Measurements from ENCODE around the gene TMEM164. TPM values are rescaled to one million over a fixed set of nuclear protein-coding genes. Genes with fewer than 3 reads are reported as not detected.
A peak's percentile ranks its signal among the peaks of the same experiment; 100 is the strongest.
"Not testable (repeated sequence)": the region's sequence is repeated elsewhere in the genome, so short reads cannot be mapped to it uniquely, and the experiment has no call there.

The TMEM164 gene
- 11.2 TPM for polyA plus RNA-seq (2013, experiment 1 of 2)
- 12.0 TPM for polyA plus RNA-seq (2013, experiment 2 of 2)

DNA sequence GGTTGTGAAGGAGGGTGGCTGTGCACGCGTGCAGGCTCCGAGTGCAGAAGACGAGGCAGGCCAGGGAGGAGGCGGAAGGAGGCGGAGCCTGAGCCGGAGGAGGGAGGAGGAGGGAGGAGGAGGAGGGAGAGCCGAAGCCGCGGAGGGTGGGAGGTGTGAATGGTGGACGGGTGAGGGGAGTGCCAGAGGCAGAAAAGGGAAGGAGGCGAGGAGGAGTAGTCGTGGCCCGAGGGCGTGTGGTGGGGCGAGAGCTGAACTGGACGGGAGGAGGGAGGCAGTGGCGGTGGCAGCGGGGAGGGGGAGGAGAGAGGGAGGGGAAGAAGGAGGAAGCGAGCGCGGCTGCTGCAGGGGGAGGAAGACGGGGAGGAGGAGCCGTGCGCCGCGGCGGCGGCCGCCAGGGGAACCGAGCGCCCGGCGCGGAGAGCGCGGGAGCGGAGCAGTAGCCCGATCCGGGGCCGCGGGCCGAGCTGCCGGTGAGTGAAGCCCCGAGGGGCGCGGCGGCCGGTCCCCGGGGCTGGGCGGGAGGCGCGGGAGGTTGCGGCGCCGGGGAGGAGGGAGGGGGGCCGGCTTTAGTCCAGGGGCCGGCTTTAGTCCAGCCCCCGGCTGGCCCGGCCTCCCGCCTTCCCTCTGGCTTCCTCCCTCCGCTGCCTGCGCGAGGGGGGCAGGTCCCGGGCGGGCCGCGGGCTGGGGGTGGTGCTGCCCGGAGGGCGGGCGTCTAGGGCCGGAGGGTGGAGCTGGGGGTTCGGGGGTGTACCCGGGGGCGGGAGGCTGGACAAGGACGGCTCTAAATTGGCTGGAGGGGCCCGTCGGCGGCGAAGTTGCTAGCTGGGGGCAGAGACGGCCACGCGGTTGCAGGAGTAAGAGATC lies at the start of gene TMEM164:
TSS of gene TMEM164 (plus strand) at position 815 of the 867 bp plus-strand sequence. CDS start 661 bp downstream, outside the sequence.
- H3K27ac ChIP-seq (ENCODE audit: low read depth, low read length), result peak within 1 kb of the TSS; percentile 55; the same call in 1 of the 2 replicates
- H3K9me3 ChIP-seq (ENCODE audit: insufficient read depth, low read depth, low read length), result no peaks in the 10 kb centered on the region
- H3K36me3 ChIP-seq (ENCODE audit: insufficient read depth, low read length), result no peaks in the 10 kb centered on the region
- peak within 1 kb of the TSS; percentile 71 for H3K9ac ChIP-seq (ENCODE audit: low read depth, low read length)
- peak within 1 kb of the TSS; percentile 69 for H3K4me3 ChIP-seq (ENCODE audit: low read length)
- H3K4me1 ChIP-seq (ENCODE audit: insufficient read depth, low read length), result no peaks in the 10 kb centered on the region
- WGBS, result under 1% methylated on average over 78 of the region's 83 CpGs
- no peaks in the 10 kb centered on the region for H3K27me3 ChIP-seq (ENCODE audit: insufficient read depth, low read length)

DNA sequence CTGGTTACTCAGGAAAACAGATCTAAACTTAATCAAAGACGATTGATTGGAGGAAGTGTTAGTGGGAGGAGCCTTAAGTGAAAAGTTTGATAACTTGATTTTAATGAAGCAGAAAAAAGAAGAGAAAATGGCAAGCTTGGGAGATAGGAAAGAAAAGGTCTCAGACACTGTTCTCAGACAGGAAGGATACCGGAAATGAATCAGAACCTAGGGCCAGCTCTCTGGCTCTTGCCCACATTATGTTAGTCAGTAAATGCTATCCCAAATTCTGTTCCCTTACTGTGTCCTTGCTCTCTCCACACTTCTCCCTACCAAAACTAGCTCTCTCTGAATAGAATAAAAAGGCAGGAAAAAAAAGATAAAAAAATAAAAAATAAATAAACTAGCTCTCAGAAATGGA lies 48.6 kb upstream of the TMEM164 start:
- H3K4me1 ChIP-seq (ENCODE audit: insufficient read depth, low read length), result no peaks in the 10 kb centered on the region
- H3K27me3 ChIP-seq (ENCODE audit: insufficient read depth, low read length), result no peaks in the 10 kb centered on the region
- H3K27ac ChIP-seq (ENCODE audit: low read depth, low read length), result no peak overlapping the region
- H3K9ac ChIP-seq (ENCODE audit: low read depth, low read length), result no peak overlapping the region
- 87% methylated on average over 2 of the region's 2 CpGs for WGBS
- H3K4me3 ChIP-seq (ENCODE audit: low read length), result no peak overlapping the region
- H3K9me3 ChIP-seq (ENCODE audit: insufficient read depth, low read depth, low read length), result no peaks in the 10 kb centered on the region
- H3K36me3 ChIP-seq (ENCODE audit: insufficient read depth, low read length), result no peaks in the 10 kb centered on the region

DNA sequence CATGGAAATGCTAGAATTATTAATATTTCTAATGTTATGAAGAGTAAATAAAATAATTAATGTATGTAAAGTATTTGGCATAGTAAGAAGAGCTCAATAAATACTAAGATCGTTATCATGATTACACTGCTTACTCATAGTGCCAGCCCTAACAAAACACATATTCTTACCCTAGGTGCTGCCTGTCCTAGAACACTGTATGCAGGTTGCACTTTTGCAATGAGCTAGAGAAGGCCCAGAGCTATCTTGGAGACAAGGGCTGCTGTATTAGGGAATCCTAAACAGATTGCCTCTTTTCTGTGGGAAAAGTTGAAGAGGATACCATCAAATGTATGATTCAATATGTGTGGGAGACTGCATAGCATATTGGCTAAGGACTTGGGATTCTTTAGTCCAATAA lies 48.0 kb upstream of the TMEM164 start:
- Histone ChIP-seq H3K9ac (ENCODE audit: low read depth, low read length) (no peak overlapping the region), H3K27me3 (ENCODE audit: insufficient read depth, low read length) (no peaks in the 10 kb centered on the region), H3K9me3 (ENCODE audit: insufficient read depth, low read depth, low read length) (no peaks in the 10 kb centered on the region), H3K4me1 (ENCODE audit: insufficient read depth, low read length) (no peaks in the 10 kb centered on the region), H3K4me3 (ENCODE audit: low read length) (no peak overlapping the region), H3K27ac (ENCODE audit: low read depth, low read length) (no peak overlapping the region), H3K36me3 (ENCODE audit: insufficient read depth, low read length) (no peaks in the 10 kb centered on the region)
- WGBS, result no CpG with 5 or more reads among the region's 1 CpG

DNA sequence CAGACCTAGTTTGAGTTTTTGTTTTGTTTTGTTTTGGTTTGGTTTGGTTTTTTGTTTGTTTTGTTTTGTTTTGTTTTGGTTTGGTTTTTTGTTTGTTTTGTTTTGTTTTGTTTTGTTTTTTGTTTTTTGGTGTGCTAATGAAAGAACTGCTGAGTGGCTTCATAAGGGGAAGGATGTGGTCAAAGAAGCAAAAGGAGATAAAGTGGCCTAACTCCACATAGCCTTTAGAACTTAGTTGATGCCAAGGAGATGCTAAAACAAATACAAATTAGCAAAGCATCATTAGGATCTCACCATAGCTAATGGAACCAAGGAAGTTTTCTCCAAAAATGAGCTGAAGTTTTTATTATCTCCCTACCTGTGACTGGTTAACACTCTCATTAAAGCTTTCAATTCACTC lies 44.6 kb upstream of the TMEM164 start:
- H3K27me3 ChIP-seq (ENCODE audit: insufficient read depth, low read length), result no peaks in the 10 kb centered on the region
- H3K4me3 ChIP-seq (ENCODE audit: low read length), result no peak overlapping the region
- no peaks in the 10 kb centered on the region for H3K9me3 ChIP-seq (ENCODE audit: insufficient read depth, low read depth, low read length)
- no peaks in the 10 kb centered on the region for H3K36me3 ChIP-seq (ENCODE audit: insufficient read depth, low read length)
- no peaks in the 10 kb centered on the region for H3K4me1 ChIP-seq (ENCODE audit: insufficient read depth, low read length)
- no peak overlapping the region for H3K9ac ChIP-seq (ENCODE audit: low read depth, low read length)
- H3K27ac ChIP-seq (ENCODE audit: low read depth, low read length), result no peak overlapping the region

DNA sequence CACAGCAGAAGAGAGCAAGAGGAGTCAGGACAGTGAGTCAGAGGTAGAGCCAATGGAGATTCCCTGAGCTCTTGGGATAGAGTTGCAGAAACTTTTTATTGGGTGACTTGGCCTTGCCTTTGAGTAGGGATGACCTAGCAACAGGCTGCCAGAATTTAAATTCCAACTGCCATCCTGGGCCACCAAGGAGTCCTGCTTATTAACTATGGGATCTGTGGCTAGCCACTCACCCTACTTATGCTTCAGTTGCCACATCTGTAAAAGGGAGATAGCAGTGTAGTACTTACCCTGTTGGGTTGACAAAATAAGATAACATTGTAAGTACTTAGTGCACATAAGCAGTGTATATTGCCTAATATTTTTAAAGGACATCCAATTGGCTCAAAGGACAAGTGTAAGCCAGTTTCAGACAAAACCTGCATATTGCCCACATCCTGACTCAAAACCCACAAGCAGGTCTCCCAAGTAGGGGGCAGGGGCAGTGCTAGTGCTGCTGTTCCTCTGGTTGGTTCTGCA lies 43.5 kb upstream of the TMEM164 start:
- H3K27ac ChIP-seq (ENCODE audit: low read depth, low read length), result no peak overlapping the region

DNA sequence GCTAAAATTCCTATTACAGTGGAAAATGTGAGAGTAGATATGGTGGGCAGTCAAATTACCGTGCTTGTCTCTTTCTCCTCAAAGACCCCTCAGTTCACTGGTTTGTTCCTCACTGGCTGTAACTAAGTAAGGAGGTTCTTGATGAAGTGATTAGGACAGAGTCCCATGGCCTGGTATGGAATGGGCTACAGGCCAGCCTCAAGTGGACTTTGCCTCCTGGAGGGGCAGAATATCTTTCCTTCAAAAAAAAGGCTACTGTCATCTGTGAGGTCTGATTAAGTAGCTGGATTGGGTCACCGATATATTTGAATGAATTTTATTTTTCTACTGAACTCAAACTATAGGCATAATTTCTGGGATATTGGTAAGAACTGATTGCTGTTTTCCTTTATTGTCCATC lies 38.5 kb upstream of the TMEM164 start:
- Histone ChIP-seq H3K27ac (ENCODE audit: low read depth, low read length) (no peak overlapping the region), H3K4me1 (ENCODE audit: insufficient read depth, low read length) (no peaks in the 10 kb centered on the region), H3K9ac (ENCODE audit: low read depth, low read length) (no peak overlapping the region), H3K4me3 (ENCODE audit: low read length) (no peak overlapping the region), H3K36me3 (ENCODE audit: insufficient read depth, low read length) (no peaks in the 10 kb centered on the region), H3K9me3 (ENCODE audit: insufficient read depth, low read depth, low read length) (no peaks in the 10 kb centered on the region), H3K27me3 (ENCODE audit: insufficient read depth, low read length) (no peaks in the 10 kb centered on the region)
- WGBS, result no CpG with 5 or more reads among the region's 2 CpGs

More for the DNA sequence above, 43.5 kb upstream of the TMEM164 start:
- no peak overlapping the region for H3K4me3 ChIP-seq (ENCODE audit: low read length)
- H3K4me1 ChIP-seq (ENCODE audit: insufficient read depth, low read length), result no peaks in the 10 kb centered on the region
- H3K27me3 ChIP-seq (ENCODE audit: insufficient read depth, low read length), result no peaks in the 10 kb centered on the region
- no peak overlapping the region for H3K9ac ChIP-seq (ENCODE audit: low read depth, low read length)
- no peaks in the 10 kb centered on the region for H3K9me3 ChIP-seq (ENCODE audit: insufficient read depth, low read depth, low read length)
- no peaks in the 10 kb centered on the region for H3K36me3 ChIP-seq (ENCODE audit: insufficient read depth, low read length)

DNA sequence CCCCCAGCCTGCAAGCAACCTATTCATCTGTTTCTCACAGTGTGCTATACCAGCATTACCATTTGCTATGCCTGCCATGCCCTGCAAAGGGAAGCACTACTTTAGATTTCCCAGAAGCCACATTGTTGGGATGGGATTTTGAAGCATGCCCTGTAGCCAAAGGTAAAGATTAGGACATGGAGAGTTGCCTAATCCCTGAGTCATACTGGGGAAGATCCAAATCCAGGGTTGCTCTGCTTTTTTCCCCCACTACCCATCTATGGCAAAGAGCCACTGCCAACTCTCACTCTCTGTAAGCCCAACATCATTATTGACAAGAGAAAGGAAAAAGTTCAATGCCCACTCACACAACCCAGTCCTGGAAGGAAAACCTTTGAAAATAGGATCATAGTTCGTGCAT lies 36.7 kb upstream of the TMEM164 start:
- Histone ChIP-seq H3K4me3 (ENCODE audit: low read length) (no peak overlapping the region), H3K9ac (ENCODE audit: low read depth, low read length) (no peak overlapping the region), H3K4me1 (ENCODE audit: insufficient read depth, low read length) (no peaks in the 10 kb centered on the region), H3K9me3 (ENCODE audit: insufficient read depth, low read depth, low read length) (no peaks in the 10 kb centered on the region), H3K27ac (ENCODE audit: low read depth, low read length) (no peak overlapping the region), H3K36me3 (ENCODE audit: insufficient read depth, low read length) (no peaks in the 10 kb centered on the region), H3K27me3 (ENCODE audit: insufficient read depth, low read length) (no peaks in the 10 kb centered on the region)
- WGBS, result no CpG with 5 or more reads among the region's 1 CpG

DNA sequence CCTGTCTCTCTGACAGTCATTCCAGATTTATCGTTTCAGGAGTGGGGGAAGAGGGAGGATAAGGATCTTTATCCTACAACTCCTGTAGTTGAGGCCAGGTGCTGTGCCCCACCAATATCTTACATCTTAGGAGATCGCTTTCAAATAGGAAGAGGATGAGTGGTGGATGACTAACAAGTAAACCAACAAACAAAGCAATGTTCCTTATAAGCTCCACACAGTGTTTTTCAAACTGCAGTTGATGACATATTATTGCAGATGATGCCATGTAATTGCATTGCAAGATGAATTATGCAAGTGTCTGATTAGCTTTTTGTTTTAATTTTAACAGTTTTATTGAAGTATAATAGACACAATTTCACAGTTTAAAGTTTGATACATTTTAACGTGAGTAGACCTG lies 35.8 kb upstream of the TMEM164 start:
- Histone ChIP-seq H3K27me3 (ENCODE audit: insufficient read depth, low read length) (no peaks in the 10 kb centered on the region), H3K4me3 (ENCODE audit: low read length) (no peak overlapping the region), H3K4me1 (ENCODE audit: insufficient read depth, low read length) (no peaks in the 10 kb centered on the region), H3K27ac (ENCODE audit: low read depth, low read length) (no peak overlapping the region), H3K9me3 (ENCODE audit: insufficient read depth, low read depth, low read length) (no peaks in the 10 kb centered on the region), H3K36me3 (ENCODE audit: insufficient read depth, low read length) (no peaks in the 10 kb centered on the region), H3K9ac (ENCODE audit: low read depth, low read length) (no peak overlapping the region)
- 75% methylated on average over 1 of the region's 3 CpGs for WGBS

DNA sequence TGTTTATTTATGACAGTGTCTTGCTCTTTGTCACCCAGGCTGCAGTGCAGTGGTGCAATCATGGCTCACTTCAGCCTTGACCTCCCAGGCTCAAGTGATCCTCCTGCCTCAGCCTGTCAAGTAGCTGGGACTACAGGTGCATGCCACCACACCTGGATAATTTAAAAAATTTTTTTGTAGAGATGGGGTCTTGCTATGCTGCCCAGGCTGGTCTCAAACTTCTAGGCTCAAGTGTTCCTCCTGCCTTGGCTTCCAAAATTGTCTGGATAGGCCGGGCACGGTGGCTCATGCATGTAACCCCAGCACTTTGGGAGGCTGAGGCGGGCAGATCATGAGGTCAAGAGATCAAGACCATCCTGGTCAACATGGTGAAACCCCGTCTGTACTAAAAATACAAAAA lies 32.1 kb upstream of the TMEM164 start:
- H3K9me3 ChIP-seq (ENCODE audit: insufficient read depth, low read depth, low read length); H3K4me3 ChIP-seq (ENCODE audit: low read length); H3K27ac ChIP-seq (ENCODE audit: low read depth, low read length); H3K27me3 ChIP-seq (ENCODE audit: insufficient read depth, low read length); H3K4me1 ChIP-seq (ENCODE audit: insufficient read depth, low read length); H3K9ac ChIP-seq (ENCODE audit: low read depth, low read length); H3K36me3 ChIP-seq (ENCODE audit: insufficient read depth, low read length): not testable (repeated sequence)
- WGBS, result 90% methylated on average over 4 of the region's 4 CpGs

DNA sequence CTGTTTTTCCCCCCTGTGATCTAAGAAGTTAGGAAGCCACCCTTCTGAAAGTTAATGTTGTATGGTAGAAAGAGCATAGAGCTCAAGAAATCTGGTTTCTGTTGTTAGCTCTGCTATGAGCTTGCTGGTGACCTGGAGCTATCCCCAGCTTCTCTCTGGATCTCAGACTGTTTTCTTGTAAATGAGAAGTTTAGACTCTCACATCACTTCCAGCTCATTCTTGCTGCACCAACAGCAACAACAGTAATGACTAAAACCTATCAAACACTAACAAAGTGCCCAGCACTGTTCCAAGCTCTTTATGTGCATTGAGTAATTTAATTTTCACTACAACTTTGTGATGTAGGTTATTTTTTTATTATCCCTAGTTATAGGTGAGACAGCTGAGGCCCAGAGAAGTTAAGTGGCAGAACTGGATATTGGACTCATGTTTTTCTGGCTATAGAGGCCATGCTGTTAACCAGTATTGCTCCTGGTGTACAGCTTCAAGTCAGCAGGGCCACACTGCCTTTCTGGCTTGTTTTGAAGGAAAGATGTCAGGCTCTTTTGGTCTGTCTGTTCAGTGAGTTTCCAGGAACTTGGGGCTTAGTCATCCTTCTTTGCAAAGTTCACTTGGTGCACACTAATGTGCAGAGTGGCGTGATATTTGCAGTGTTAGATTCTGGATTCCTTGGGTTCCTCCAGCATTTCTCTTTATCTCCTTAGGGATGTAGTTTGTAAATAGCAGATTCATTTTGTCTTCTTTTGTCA lies 27.8 kb upstream of the TMEM164 start:
- no peaks in the 10 kb centered on the region for H3K4me1 ChIP-seq (ENCODE audit: insufficient read depth, low read length)
- no peak overlapping the region for H3K9ac ChIP-seq (ENCODE audit: low read depth, low read length)
- H3K27me3 ChIP-seq (ENCODE audit: insufficient read depth, low read length), result no peaks in the 10 kb centered on the region
- no peak overlapping the region for H3K27ac ChIP-seq (ENCODE audit: low read depth, low read length)
- no peaks in the 10 kb centered on the region for H3K9me3 ChIP-seq (ENCODE audit: insufficient read depth, low read depth, low read length)
- no peaks in the 10 kb centered on the region for H3K36me3 ChIP-seq (ENCODE audit: insufficient read depth, low read length)
- H3K4me3 ChIP-seq (ENCODE audit: low read length), result no peak overlapping the region
- 100% methylated on average over 1 of the region's 1 CpG for WGBS

DNA sequence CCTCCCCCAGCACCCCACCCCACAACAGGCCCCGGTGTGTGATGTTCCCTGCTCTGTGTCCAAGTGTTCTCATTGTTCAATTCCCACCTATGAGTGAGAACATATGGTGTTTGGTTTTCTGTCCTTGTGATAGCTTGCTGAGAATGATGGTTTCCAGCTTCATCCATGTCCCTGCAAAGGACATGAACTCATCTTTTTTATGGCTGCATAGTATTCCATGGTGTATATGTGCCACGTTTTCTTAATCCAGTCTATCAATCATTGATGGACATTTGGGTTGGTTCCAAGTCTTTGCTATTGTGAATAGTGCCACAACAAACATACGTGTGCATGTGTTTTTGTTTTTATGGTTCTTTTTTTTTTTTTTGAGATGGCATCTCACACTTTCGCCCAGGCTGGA lies 17.7 kb upstream of the TMEM164 start:
- H3K27ac ChIP-seq (ENCODE audit: low read depth, low read length); H3K27me3 ChIP-seq (ENCODE audit: insufficient read depth, low read length); H3K4me3 ChIP-seq (ENCODE audit: low read length); H3K4me1 ChIP-seq (ENCODE audit: insufficient read depth, low read length); H3K36me3 ChIP-seq (ENCODE audit: insufficient read depth, low read length); H3K9me3 ChIP-seq (ENCODE audit: insufficient read depth, low read depth, low read length); H3K9ac ChIP-seq (ENCODE audit: low read depth, low read length): not testable (repeated sequence)
- 92% methylated on average over 3 of the region's 4 CpGs for WGBS
